RKO (cell line): ENCODE measurements around the gene CNOT8.
"Not testable (repeated sequence)": the region's sequence is repeated elsewhere in the genome, so short reads cannot be mapped to it uniquely, and the experiment has no call there.

Experiments
- DNase-seq: peaks from one replicate; pipeline ENCODE4 v3.0.0-alpha.2; 2016; ENCODE audit warnings: low spot score

The CNOT8 gene

DNA sequence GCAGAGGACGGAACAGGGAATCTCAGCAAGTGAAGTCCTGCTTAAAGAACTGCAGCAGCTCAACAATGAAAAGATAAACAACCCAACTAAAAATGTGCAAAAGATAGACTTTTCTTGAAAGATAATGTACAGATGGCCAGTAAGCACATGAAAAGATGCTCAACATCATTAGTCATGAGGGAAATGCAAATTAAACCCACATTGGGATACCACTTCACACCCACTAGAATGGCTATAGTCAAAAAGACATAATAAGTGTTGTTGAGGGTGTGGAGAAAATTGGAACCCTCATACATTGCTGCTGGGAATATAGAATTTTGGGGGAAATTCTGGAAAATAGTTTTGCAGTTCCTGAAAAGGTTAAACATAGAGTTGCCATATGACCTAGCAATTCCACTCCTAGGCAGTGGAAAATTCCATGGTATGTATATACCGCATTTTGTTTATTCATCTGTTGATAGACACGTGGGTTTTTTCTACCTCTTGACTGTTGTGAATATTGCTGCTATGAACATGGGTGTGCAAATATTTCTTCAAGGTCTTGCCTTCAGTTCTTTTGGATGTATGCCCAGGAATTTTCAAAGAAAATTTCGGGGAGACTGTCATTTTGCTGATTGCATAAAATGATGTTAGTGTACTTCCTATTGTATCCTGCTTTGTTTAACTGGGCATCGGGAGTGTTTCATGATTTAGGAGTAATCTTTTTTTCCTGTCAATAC, 7.2 kb downstream of the CNOT8 start:
- DNase-seq = no peak

DNA sequence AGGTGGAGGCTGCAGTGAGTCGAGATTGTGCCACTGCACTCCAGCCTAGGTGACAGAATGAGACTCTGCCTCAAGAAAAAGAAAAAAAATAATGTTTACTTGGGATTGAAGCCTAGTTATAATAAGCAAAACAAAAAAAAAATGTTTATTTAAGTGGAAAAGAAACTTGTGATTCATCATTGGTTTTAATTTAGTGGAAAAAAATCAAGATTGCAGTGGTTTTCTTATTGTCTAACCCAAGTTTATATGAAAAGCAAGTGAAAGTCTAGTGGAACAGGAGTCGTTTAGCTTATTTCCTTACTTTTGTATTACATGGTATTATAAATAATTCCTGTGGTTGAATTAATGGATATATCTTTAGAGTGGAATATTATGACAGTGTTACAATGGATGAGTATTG, 8.4 kb downstream of the CNOT8 start:
- no peak for DNase-seq

DNA sequence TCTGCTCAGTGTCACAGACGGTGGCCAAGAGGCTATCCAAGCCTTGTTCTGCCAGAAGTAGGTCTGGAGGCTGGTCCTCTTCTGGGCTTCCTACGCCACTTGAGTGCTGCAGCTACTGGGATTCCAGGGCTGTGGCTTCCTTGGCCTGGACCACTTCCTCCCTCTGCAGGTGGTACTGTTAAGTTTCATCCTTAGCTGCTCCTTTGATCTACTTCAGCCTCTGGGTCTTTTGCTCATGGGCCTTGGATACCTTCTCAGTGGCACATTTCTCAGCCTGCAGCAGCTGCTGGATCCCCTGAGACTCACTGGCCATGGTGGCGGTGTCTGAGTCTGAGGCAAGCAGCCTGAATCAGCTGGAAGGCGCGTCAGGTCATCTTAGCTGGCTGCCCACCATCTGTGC, 10.3 kb downstream of the CNOT8 start:
- DNase-seq = no peak

DNA sequence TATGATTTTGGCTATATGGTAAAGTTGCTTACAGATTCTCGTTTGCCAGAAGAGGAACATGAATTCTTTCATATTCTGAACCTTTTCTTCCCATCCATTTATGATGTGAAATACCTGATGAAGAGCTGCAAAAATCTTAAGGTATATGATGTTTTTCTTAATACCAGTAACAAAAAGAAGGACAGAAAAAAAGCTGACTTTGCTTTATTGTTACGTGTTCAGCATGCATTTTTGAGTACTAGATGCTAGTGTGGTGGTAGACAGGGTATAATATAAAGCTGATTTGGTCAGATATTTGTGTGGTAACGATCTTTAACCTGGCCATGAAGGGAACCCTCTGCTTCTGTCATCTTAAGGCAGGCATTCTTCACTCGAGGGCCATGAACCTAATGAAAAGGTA, 13.3 kb downstream of the CNOT8 start:
- no peak for DNase-seq

DNA sequence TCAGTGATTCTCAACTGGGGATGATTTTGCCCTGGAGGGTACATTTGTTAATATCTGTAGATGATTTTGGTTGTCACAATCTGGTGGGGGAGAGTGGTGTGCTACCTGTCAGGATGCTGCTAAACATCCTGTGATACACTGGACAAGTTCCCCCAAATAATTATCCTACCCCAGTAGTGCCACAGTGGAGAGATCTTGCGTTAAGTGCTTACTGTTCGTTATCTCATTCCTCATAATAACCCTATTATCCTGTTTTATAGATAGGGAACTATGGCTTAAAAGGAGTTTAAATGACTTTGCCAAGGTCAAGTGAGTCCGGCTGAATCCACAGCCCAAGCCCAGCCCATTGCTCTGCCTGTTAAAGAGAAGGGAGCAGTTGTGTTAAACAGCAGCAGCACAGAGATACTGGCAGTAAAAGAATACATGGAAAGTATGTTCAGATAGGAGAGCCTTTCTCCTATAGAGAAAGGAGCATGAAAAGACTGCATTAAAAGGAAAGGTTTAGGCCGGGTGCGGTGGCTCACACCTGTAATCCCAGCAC, 15.4 kb downstream of the CNOT8 start:
- DNase-seq = no peak

DNA sequence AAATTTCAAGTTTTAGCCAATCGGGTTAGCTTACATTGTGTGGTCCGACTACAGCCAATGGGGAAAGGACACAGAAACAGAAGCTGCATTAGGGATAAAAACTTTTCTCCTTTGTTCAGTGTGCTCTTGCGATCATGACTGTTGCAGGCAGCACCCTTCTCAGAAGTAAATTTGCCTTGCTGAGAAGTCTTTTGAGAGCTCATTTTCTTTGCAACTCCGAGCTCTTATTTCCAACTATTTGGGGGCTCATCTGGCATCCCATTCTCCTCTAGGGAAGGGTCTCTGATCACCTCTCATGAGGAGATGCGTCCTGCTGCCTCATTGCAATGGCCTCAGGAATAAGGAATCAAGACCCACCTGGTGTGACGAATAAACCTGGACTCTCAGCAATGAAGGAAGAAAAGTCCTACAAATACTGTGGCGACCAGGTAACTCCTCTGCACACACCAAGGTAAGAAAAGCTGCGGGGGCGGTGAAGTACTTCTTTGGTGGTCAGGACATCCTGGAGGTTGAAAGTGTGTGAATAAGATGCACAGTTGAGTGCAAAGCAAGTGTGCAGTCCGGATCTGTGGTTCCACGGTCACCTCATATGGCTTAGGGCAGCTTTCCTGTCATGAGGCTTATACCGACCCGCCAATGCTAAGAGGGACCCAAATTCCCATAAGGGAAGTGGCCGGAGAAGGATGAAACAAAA, 20.4 kb downstream of the CNOT8 start:
- DNase-seq = peak; percentile 51

DNA sequence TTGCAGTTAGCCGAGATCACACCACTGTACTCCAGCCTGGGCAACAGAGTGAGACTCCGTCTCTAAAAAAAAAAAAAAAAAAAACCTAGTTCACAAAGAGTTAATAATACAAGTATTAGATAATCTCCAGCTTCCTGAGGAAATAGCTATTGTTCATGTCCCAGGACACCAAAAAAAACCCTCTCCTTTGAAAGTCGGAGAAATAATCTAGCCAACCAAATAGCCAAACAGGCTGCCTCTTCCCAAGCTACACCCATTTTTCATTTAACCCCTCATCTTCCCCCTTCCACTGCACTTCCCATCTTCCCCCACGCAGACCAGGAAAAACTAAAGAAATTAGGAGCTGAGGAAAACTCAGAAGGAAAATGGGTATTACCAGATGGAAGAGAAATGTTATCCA, 23.6 kb downstream of the CNOT8 start:
- DNase-seq = no peak

DNA sequence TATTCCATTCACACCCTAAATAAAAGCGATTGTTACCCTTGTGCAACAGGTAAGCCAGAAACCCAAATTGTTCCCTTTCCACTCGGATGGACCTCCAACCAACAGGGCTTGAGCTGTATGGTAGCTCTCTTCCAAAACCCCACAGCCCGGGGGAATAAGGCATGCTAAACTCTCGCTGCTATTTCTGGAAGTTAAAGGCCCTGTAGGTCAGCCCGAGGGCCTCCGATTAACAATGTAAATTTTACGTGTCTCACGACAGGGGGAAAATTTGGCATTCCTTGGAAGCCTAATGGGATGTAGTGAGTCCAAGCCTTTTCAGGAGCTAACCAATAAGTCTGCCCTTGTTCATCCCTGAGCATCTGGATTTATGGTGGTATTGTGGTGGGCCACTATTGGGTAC, 26.0 kb downstream of the CNOT8 start:
- DNase-seq = no peak

DNA sequence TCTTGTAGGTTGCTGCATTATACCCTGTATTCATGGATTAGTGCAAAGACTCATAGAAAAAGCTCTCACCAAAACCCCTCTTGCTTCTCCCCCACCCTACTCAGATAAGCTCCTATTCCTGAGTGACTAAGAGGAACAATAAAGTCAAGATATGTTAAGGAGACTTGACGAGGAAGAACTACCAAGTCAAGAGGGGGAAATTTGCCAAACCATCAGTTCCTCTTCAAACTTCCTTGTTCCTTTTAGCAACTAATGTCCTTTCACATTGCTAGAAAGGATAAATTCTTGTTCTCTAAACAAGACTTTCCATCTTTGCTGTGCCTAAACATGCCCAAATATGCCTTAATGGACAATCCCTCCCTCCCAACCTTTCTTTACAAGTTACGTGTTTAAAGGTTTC, 27.0 kb downstream of the CNOT8 start:
- no peak for DNase-seq

DNA sequence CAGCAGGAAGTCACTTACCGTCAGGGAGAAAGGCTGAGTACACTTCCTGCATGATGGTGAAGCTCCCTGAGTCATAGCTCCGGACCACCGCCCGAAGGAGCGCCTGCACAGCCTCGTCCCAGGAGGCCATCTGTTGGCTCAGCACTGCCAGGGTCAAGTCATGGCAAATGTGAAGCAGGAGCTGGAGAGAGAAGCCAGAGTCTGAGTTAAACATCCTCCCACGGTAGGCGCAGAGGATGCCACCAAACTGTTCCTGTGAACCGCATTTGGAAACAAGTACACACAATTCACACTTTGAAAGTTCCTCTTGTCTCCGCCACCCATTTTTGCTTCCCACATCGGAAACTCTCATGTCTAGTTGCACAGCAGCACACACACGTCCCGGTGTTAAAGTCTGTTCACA, 33.9 kb downstream of the CNOT8 start:
- no peak for DNase-seq

DNA sequence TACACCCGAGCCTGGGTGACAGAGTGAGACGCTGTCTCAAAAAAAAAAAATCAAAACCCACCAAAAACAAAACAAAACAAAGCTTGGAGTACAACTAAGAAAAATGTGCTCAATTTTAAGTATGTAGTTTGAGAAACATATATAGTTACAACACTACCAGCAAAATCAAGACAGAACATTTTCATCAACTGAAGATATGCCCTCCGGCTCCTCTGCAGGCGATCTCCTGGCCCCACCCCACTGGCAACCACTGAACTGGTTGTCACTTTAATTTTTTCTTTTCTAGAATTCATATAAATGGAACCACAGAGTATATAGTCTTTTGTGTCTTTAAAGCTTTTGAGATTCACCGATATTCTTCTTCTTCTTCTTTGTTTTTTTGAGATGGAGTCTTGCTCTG, 35.0 kb downstream of the CNOT8 start:
- no peak for DNase-seq

DNA sequence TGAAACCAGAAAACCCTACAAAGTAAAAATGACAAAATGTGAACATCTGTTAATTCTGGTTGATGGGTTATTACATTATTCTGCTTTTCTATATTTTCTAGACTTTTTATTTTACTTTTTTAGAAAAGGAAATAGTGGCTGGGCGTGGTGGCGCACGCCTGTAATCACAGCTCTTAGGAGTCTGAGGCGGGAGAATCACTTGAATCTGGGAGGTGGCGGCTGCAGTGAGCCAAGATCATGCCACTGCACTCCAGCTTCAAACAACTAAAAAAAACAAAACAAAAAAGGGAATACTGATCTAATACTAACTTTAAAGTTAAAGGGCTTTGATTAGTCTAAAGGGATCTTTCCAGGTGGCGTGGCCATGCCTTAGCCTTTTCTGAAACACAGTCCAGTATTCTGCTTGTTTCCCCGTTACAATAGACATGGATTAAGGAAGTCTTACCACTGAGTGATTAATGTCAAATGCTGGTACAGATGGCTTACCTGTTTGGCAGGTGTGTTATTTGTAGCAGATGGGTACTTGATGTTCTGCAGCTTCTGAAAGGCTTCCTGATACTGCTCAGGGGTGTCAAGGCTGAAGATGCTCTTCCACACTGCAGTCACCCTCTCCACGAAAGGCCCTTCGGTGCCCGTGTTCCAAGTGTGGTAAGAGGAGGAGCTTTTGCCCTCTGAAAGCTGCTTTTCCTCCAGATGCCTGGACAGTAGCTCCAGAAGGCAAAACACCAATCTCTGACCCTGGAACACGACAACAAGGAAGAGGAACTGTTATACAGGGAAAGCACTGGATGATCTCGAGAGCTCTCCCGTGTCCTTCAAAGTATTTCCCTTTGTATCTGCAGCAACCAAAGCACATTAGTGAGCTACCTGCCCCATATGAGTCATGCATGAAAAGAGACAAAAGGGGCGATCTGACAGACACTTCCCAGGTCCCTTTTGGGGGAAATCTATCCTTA, 37.5 kb downstream of the CNOT8 start:
- DNase-seq = no peak

DNA sequence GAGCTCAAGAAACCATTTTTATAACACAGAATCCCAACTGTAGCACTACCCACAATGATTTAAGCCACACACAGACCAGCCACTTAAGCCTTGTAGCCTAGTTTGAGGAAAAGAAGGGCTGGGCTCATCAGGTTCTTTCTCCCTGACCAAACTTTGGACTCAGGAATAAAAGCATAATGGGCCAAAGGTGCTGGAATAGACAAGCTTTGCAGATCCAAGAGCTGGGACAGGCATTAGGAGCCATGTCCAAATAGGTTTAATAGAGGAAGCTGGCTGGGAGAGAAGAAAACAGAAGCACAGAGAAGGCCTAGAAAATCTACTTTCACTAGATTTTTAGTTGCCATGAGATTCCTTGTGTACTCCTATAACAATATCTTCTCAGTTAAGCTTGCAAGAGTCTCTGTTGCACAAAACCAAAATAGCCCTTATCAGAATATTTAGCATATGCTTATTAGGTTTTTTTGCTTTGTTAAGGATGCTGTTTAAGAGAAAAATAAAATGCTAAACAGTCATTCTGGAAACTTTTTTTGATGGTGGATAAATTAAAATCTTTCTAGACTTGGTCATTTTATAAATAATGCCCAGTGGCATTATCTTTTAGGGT, 38.2 kb downstream of the CNOT8 start:
- no peak for DNase-seq

DNA sequence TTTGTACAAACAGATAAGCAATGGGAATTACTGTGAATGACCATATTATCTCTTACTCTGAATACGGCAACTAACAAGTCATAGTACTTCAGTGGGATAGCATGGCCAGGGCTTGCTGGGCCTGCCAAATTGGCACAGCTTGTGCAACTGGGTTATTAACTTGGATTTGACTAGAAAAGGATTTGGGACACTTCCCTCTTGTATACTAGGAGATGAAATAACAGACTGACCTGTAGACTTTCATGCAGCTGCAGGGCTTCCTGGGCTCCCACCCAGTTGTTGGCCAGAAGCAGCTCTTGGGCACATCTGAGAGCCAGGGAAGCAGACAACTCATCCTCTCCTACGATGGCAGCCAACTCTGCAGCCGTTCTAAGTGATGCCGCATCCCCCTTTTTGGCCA, 39.8 kb downstream of the CNOT8 start:
- DNase-seq = no peak

DNA sequence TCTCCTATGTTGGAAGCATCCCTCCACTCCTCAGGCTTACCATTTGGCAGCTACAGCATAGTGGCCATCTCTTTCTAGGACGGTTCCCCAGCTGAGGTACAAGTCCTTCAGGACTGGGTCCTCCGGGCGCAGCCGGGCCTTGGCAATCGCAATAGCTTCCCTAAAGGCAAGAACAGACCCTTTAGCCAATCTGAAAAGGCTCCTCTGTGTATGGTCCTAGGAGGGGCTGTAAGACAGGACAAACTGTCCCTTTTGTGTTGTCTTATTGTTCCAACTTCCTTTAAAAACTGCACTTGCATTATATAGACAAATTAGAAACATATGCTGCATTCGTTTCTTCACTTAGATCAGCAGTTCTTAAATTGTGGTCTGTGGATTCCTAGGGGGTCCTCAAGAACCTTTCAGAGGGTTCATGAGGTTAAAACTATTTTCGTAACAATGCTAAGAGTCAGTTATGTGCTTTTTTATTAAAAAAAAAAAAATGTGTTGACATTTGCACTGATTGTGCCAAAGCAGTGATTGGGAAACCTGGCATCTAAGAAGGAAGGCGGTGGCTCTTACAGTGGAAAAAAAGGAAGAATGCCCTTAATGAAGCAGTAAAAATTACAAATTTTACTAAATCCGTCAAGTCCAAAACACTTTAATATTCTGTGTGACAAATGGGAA, 40.9 kb downstream of the CNOT8 start:
- no peak for DNase-seq

DNA sequence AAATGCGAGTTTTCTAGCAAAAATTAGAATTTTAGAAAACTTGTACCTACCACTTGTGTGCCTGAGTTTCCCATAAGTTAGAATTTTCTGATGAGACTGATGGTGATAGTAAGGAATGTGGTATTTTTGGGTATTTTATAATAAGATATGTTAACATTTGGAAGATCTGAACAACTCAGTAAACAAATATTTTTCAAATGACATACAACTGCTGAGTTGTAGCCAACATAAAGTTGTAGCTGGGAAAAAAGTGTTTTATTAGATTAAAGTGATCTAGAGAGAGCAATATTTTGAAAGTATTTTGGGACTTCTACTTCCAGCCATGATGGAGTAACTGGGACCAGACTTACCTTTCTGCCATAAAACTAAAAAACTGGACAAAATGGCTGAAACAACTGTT, 41.6 kb downstream of the CNOT8 start:
- no peak for DNase-seq

DNA sequence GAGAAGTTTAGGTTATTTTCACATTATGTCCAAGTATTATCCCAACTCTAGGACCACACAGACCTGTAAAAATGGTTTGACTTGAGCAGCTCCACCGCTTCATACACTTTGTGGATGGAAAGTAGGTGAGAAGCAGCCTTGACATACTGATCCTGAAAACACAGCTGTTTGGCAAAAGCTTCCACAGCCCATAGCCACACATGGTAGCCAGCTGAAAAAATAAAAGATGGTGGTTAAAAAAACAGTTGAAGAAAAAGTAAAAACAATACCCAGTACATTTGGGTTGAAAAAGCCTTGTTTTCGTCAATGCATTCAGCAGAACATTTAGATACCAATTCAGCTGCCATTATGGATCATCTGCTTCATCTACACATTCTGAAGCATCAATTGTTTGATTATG, 42.8 kb downstream of the CNOT8 start:
- DNase-seq = no peak

DNA sequence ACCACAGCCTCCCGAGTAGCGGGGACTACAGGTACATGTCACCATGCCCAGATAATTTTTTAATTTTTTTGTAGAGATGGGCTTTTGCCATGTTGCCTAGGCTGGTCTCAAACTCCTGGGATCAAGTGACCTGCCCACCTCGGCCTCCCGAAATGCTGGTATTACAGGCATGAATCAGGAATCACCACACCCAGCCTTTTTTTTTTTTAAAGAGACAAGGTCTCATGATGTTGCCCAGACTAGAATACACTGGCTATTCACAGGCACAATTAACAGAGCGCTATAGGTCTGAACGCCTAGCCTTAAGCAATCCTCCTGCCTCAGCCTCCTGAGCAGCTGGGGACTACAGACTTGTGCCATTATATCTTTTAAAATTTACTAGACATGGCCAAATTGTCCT, 43.5 kb downstream of the CNOT8 start:
- no peak for DNase-seq

DNA sequence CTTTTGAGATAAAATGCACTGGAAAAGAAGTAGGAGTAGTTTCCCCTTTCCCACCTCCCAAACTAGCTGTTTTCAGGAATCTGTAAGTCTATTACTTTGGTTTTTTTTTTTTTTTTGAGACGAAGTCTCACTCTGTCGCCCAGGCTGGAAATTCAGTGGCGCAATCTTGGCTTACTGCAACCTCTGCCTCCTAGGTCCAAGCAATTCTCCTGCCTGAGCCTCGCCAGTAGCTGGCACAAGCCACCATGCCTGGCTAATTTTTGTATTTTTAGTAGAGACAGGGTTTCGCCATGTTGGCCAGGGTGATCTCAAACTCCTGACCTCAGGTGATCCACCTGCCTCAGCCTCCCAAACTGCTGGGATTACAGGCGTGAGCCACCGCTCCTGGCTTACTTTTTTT, 47.2 kb downstream of the CNOT8 start:
- not testable (repeated sequence) for DNase-seq

DNA sequence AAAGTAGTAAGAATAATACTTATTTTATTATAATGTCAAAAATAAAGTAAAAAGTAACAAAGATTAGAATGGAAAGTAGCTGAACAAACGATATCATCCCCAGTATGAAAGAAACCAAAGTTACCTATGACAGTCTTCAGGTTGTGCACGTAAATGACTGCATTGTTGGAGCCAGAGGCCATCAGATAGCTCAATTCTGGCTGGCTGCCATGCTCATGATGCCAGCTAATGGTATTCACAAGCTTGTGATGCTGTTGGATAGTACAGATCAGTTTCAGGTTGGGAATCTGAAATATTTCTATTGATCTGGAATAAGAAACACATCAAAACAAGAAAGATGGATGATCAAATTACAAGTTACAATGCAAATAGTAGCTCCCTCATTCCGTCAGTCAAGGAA, 58.4 kb downstream of the CNOT8 start:
- no peak for DNase-seq

DNA sequence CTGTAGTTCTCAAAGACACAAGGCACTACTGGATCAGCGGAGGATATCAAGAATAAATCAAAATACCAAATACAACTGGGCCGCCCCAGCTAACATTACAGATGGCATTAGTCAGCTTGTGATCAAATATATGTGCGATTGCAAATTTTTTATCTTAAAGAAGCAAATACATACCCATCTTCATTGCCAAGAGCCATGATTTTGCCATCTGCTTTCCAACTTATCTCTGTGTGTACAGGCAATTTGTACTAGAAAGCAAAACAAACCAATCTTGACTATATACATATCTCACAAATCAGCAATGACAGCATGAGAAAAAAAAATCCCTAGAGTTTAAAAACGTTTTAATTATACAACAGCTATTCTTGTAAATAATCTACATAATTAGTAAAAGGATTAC, 59.3 kb downstream of the CNOT8 start:
- no peak for DNase-seq
